GM12878 (cell line): ENCODE data around the gene FOXA1. TPM values are rescaled to one million over a fixed set of nuclear protein-coding genes. Genes with fewer than 3 reads are reported as not detected.

Experiments
- ATAC-seq: fragments of 200-7000 bp; cut with Tn5 transposase; 3 replicates; pipeline ENCODE4 v1.9.1; 2020; ENCODE audit warnings: mild to moderate bottlenecking, moderate library complexity
- BruUV-seq: library from RNA; stranded (reverse); fragments of 400-500 nt; replicated peaks from 2 replicates; lab custom pipeline; 2021; lab: Mats Ljungman, UMichigan
- CTCF ChIA-PET: fragments of 300-600 bp; sonication (Branson Sonifier 250); formaldehyde crosslinking; extraction: SDS; loops from one replicate; lab custom pipeline; 2021; ENCODE audit warnings: inconsistent platforms; lab: Yijun Ruan, JAX
- POLR2A ChIA-PET: fragments of 350-600 bp; formaldehyde crosslinking; extraction: SDS; loops from one replicate; lab custom pipeline; 2021; ENCODE audit warnings: inconsistent platforms; lab: Charles Lee
- RAD21 ChIA-PET: fragments of 300-600 bp; sonication (Branson Sonifier 250); formaldehyde crosslinking; loops from one replicate; lab custom pipeline; 2023; ENCODE audit warnings: antibody characterized with exemption; ENCODE audit not compliant: unreplicated experiment; lab: Charles Lee
- SMC1A ChIA-PET: fragments of 300-600 bp; sonication (Branson Sonifier 250); formaldehyde crosslinking; loops from one replicate; lab custom pipeline; 2023; ENCODE audit not compliant: unreplicated experiment, uncharacterized antibody; lab: Charles Lee
- DNase-seq: peaks from one replicate; pipeline ENCODE4 v3.0.0-alpha.2; 2011; ENCODE audit warnings: low read depth, low spot score
- FAIRE-seq: peaks from 3 replicates; lab custom pipeline; 2011; peaks lifted over from hg19 to GRCh38; lab: Jason Lieb, UNC
- H2AFZ ChIP-seq: 2 replicates; pipeline ENCODE4 v1.6.0; 2011; ENCODE audit warnings: low read depth, low read length, control low read depth; ENCODE audit not compliant: control insufficient read depth
- H3K27ac ChIP-seq: 2 replicates; pipeline ENCODE4 v1.5.1; 2011; ENCODE audit warnings: control low read depth; ENCODE audit not compliant: control insufficient read depth, insufficient read depth
- H3K27me3 ChIP-seq, 2 experiments: replicated peaks in 1 of 2; 2 replicates each; pipeline versions ENCODE4 v1.6.0 to v1.6.1; 2011; ENCODE audit warnings: low read length in 1 of 2; ENCODE audit not compliant: control insufficient read depth in 2 of 2, insufficient read depth in 2 of 2
- H3K36me3 ChIP-seq, 2 experiments: 2 replicates each; pipeline ENCODE4 v1.5.1; 2011; ENCODE audit warnings: low read length in 1 of 2; ENCODE audit not compliant: control insufficient read depth in 2 of 2, insufficient read depth in 2 of 2
- H3K4me1 ChIP-seq: 2 replicates; pipeline ENCODE4 v1.6.1; 2011; ENCODE audit warnings: mild to moderate bottlenecking, low read length, moderate library complexity, mixed read lengths; ENCODE audit not compliant: control insufficient read depth, insufficient read depth
- H3K4me2 ChIP-seq: 2 replicates; pipeline ENCODE4 v1.6.0; 2011; ENCODE audit warnings: control low read depth; ENCODE audit not compliant: control insufficient read depth, insufficient read depth
- H3K4me3 ChIP-seq: fragments of 200-600 bp; sonication (generic); 2 replicates; pipeline ENCODE4 v1.5.1; 2016
- H3K79me2 ChIP-seq: 2 replicates; pipeline ENCODE4 v1.6.0; 2011; ENCODE audit warnings: low read length; ENCODE audit not compliant: control insufficient read depth, insufficient read depth
- H3K9ac ChIP-seq: 2 replicates; pipeline ENCODE4 v1.8.0; 2011; ENCODE audit warnings: low read length, control low read depth, mixed read lengths; ENCODE audit not compliant: control insufficient read depth, insufficient read depth
- H3K9me3 ChIP-seq: replicated peaks from 3 replicates; pipeline ENCODE4 v1.5.1; 2011; ENCODE audit warnings: mild to moderate bottlenecking, low read length; ENCODE audit not compliant: control insufficient read depth, insufficient read depth
- H4K20me1 ChIP-seq: 2 replicates; pipeline ENCODE4 v1.6.0; 2011; ENCODE audit not compliant: control insufficient read depth, insufficient read depth
- ASH2L ChIP-seq: fragments of 300-600, 200-600 bp; sonication (generic); IDR thresholded peaks from 2 replicates; pipeline ENCODE4 v1.6.1; 2017; ENCODE audit warnings: low read depth, mild to moderate bottlenecking, borderline replicate concordance
- CTCF ChIP-seq, 3 experiments: IDR thresholded peaks in 2 of 3; conservative IDR thresholded peaks in 1 of 3; 2 replicates each; pipeline ENCODE4 v1.5.1; 2011; ENCODE audit warnings: low read depth in 3 of 3, low read length in 3 of 3, mild to moderate bottlenecking in 3 of 3, control low read depth in 2 of 3, moderate library complexity in 2 of 3, inconsistent platforms in 1 of 3, mixed read lengths in 1 of 3; ENCODE audit not compliant: control insufficient read depth in 2 of 3, insufficient read depth in 1 of 3; ENCODE audit errors: extremely low read depth in 1 of 3
- ETV6 ChIP-seq, 2 experiments: fragments of 450-650 bp in 1 of 2; IDR thresholded peaks in 1 of 2; conservative IDR thresholded peaks in 1 of 2; 2 replicates each; pipeline ENCODE4 v1.6.1; 2014; ENCODE audit warnings: antibody characterized with exemption in 1 of 2, borderline replicate concordance in 1 of 2, low read depth in 1 of 2, mild to moderate bottlenecking in 1 of 2, moderate library complexity in 1 of 2
- IKZF1 ChIP-seq: fragments of 450-650 bp; conservative IDR thresholded peaks from 2 replicates; pipeline ENCODE4 v1.6.1; 2017; ENCODE audit warnings: antibody characterized with exemption, mild to moderate bottlenecking
- IRF4 ChIP-seq: IDR thresholded peaks from 2 replicates; pipeline ENCODE4 v1.6.1; 2011; ENCODE audit warnings: low read depth, low read length
- KDM1A ChIP-seq: fragments of 200-600 bp; sonication (generic); IDR thresholded peaks from 2 replicates; pipeline ENCODE4 v1.6.1; 2016; ENCODE audit warnings: borderline replicate concordance
- MEF2B ChIP-seq: fragments of 450-650 bp; IDR thresholded peaks from 2 replicates; pipeline ENCODE4 v1.6.1; 2018; ENCODE audit warnings: mild to moderate bottlenecking, moderate library complexity; ENCODE audit not compliant: partially characterized antibody, poor library complexity, severe bottlenecking
- RFX5 ChIP-seq: IDR thresholded peaks from 2 replicates; pipeline ENCODE4 v1.6.1; 2011; ENCODE audit warnings: low read depth, low read length, improper control_type of control experiment
- SREBF2 ChIP-seq: IDR thresholded peaks from 2 replicates; pipeline ENCODE4 v1.6.1; 2012; ENCODE audit warnings: mild to moderate bottlenecking, low read length
- WGBS: methylation state at CpG from one replicate; pipeline ENCODE4 v1.1.6; 2016; ENCODE audit warnings: low lambda C conversion rate; ENCODE audit not compliant: insufficient replicate concordance, insufficient coverage; ENCODE audit errors: missing lambda C conversion rate; 5-methylcytosine and 5-hydroxymethylcytosine counted together
- in situ Hi-C: fragments of 300-500 bp; cut with MboI; formaldehyde crosslinking; loops from 9 replicates; pipeline ENCODE4 v1.14.3; 2018; ENCODE audit warnings: mixed read lengths
- intact Hi-C: fragments of 100-400 bp; cut with micrococcal nuclease; formaldehyde crosslinking; loops from one replicate; pipeline ENCODE4 v1.14.2; 2022; ENCODE audit not compliant: unreplicated experiment
- polyA plus RNA-seq, 11 experiments: library from polyadenylated mRNA; depleted of rRNA in 4 of 11; unstranded in 6 of 11; stranded (reverse) in 5 of 11; fragments of >200 nt; fragmentation: Nextera tagmentation in 4 of 11; fragmentation: Illumina TruSeq in 1 of 11; extraction: Ambion mirVana in 4 of 11; extraction: Trizol in 1 of 11; gene quantifications; 1 replicate in 1 of 11; 2 replicates in 10 of 11; pipeline versions ENCODE4 v1.2.1 to v1.2.3, GENCODE V29; 2011 to 2016; ENCODE audit warnings: inconsistent platforms in 2 of 11, missing spikeins in 2 of 11, low read depth in 1 of 11
- total RNA-seq, 4 experiments: library from RNA; depleted of rRNA in 3 of 4; stranded (reverse); fragments of >200 nt in 3 of 4; fragmentation: Illumina TruSeq in 1 of 4; extraction: Trizol in 1 of 4; gene quantifications; 2 replicates each; pipeline versions ENCODE4 v1.2.1 to v1.2.3, GENCODE V29; 2013 to 2021

The FOXA1 gene
- total and polyA plus RNA-seq, 10 of the 15 experiments (the other 5 are each of a cell fraction or from before 2014, with no cell fraction given): 0.03 to 0.18 (median 0.06) TPM; not detected in 7

GRCh38 chr14:37643701-37644100 lies 48.7 kb upstream of the FOXA1 start:
- no peak overlapping the region for H2AFZ ChIP-seq
- ChIA-PET RAD21 (no interaction called here), CTCF (no interaction called here), SMC1A (no interaction called here)
- no peak for FAIRE-seq
- H3K9me3 ChIP-seq: no peaks in the 10 kb centered on the region
- H3K9ac ChIP-seq: no peak overlapping the region
- no peak overlapping the region for H3K4me3 ChIP-seq
- intact Hi-C loops: no loop called here
- H3K27me3 ChIP-seq: no peaks in the 10 kb centered on the region
- WGBS: 28% methylated on average over 4 of the region's 4 CpGs
- H3K36me3 ChIP-seq: no peaks in the 10 kb centered on the region
- BruUV-seq: no TSS peak
- no peak for ATAC-seq
- in situ Hi-C loops: no loop called here
- H3K4me2 ChIP-seq: no peak overlapping the region
- DNase-seq: no peak
- H3K27ac ChIP-seq: no peak overlapping the region
- H4K20me1 ChIP-seq: no peaks in the 10 kb centered on the region
- no peaks in the 10 kb centered on the region for H3K4me1 ChIP-seq
- no peak for TF ChIP-seq IRF4
- TF ChIP-seq, all 136 proteins: peak for 0
- POLR2A ChIA-PET: no interaction called here
- H3K79me2 ChIP-seq: no peaks in the 10 kb centered on the region

- no peak overlapping the region for H3K9ac ChIP-seq
- no peaks in the 10 kb centered on the region for H3K9me3 ChIP-seq
- CTCF ChIA-PET: interaction anchor here (0.6 kb wide), 1 partner anchor 493 kb away, joined by 3 read pairs; no protein-coding TSS in a partner anchor
- POLR2A ChIA-PET: no interaction called here
- RAD21 ChIA-PET: no interaction called here
- BruUV-seq: no TSS peak
- H3K4me3 ChIP-seq: no peak overlapping the region
- H3K4me2 ChIP-seq: no peak overlapping the region
- H2AFZ ChIP-seq: no peak overlapping the region
- no peak for ATAC-seq
- DNase-seq: no peak
- H3K4me1 ChIP-seq: no peaks in the 10 kb centered on the region
- no peak overlapping the region for H3K27ac ChIP-seq
- no peak for TF ChIP-seq KDM1A
- no peak for TF ChIP-seq IKZF1
- TF ChIP-seq CTCF (IDR thresholded peaks at IDR 0.05 in 2 of 3, conservative IDR thresholded peaks at IDR 0.05 in 1 of 3; ENCODE audit: control insufficient read depth in 2 of 3, extremely low read depth in 1 of 3, insufficient read depth in 1 of 3, low read depth in 3 of 3, low read length in 3 of 3): no peak
- TF ChIP-seq ASH2L: no peak
- no peak for TF ChIP-seq RFX5
- no peak for TF ChIP-seq ETV6 (conservative IDR thresholded peaks at IDR 0.05 in 1 of 2, IDR thresholded peaks at IDR 0.05 in 1 of 2; ENCODE audit: borderline replicate concordance in 1 of 2, low read depth in 1 of 2)
- no peak for TF ChIP-seq SREBF2
- TF ChIP-seq MEF2B: no peak
- H4K20me1 ChIP-seq: no peaks in the 10 kb centered on the region
- SMC1A ChIA-PET: interaction anchor here (1.0 kb wide), 1 partner anchor 75 kb away, joined by 5 read pairs; no protein-coding TSS in a partner anchor
- in situ Hi-C loops (no loop called here), intact Hi-C loops (no loop called here)
- 9% methylated on average over 3 of the region's 3 CpGs for WGBS
- no peaks in the 10 kb centered on the region for H3K36me3 ChIP-seq
- FAIRE-seq: no peak
- no peaks in the 10 kb centered on the region for H3K27me3 ChIP-seq
- H3K79me2 ChIP-seq: no peaks in the 10 kb centered on the region
These were observed 47.1 kb upstream of the FOXA1 start for GRCh38 chr14:37642125-37642524.
